DOHH2 (cell line): Measurements from ENCODE around the gene CNTNAP5.

Experiments used
- CTCF ChIP-seq: fragments of 200-600 bp; sonication (generic); IDR thresholded peaks from one replicate; pipeline ENCODE4 v1.5.1; 2014; ENCODE audit warnings: antibody characterized with exemption, mild to moderate bottlenecking, low read depth, low read length; ENCODE audit not compliant: poor library complexity, severe bottlenecking
- EZH2phosphoT487 ChIP-seq: fragments of 200-600 bp; sonication (generic); IDR thresholded peaks from 2 replicates; pipeline ENCODE4 v1.6.1; 2017; ENCODE audit warnings: borderline replicate concordance, mild to moderate bottlenecking, antibody characterized with exemption, low read length, moderate library complexity, mixed read lengths

DNA sequence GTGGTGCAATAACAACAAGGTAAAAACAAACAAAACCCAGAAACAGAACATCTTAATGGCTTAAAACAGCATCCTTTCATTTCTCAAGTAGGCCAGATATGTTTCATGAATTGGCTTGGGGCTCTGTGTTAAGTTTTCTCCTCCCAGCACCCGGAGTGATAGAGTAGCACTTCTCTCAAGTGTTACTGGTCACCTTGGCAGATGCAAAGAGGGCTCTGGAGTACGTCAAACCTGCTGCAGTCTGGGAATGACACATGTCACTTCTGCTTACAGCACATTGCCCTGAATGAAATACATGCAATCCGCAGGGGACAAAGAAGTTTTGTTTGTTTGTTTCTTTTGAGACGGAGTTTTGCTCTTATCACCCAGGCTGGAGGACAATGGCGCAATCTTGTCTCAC, 639.3 kb downstream of the CNTNAP5 start:
- TF ChIP-seq CTCF (no peak), EZH2phosphoT487 (no peak)
